Activated naive CD4-positive, alpha-beta T cell treated with anti-CD3 and anti-CD28 coated beads, Interleukin-2, amount 50 U/mL, for 16 hours (primary cell): ENCODE measurements around the gene PTPRK.

Experiments used
- DNase-seq: peaks from one replicate; pipeline ENCODE4 v3.0.0-alpha.2; 2020

Gene PTPRK

GRCh38 chr6:128057946-128058345 lies 462.5 kb downstream of the PTPRK start:
- DNase-seq = no peak

- no peak for DNase-seq
Observed at GRCh38 chr6:128057541-128057940, 462.9 kb downstream of the PTPRK start.

- DNase-seq = no peak
Observed at GRCh38 chr6:128053109-128053508, 467.3 kb downstream of the PTPRK start.

- DNase-seq = no peak
Observed at GRCh38 chr6:128047989-128048388, 472.4 kb downstream of the PTPRK start.

- no peak for DNase-seq
Observed at GRCh38 chr6:128046033-128046432, 474.4 kb downstream of the PTPRK start.

GRCh38 chr6:128039543-128039942 lies 480.9 kb downstream of the PTPRK start:
- no peak for DNase-seq

- no peak for DNase-seq
Observed at GRCh38 chr6:128036808-128037570, 483.4 kb downstream of the PTPRK start.

GRCh38 chr6:128033156-128033555 lies 487.2 kb downstream of the PTPRK start:
- no peak for DNase-seq

GRCh38 chr6:128032042-128032441 lies 488.4 kb downstream of the PTPRK start:
- DNase-seq = no peak

GRCh38 chr6:128029826-128030225 lies 490.6 kb downstream of the PTPRK start:
- no peak for DNase-seq

GRCh38 chr6:128028183-128028582 lies 492.2 kb downstream of the PTPRK start:
- no peak for DNase-seq

- no peak for DNase-seq
Observed at GRCh38 chr6:128025478-128025877, 494.9 kb downstream of the PTPRK start.

- no peak for DNase-seq
Observed at GRCh38 chr6:128024969-128025368, 495.4 kb downstream of the PTPRK start.

- DNase-seq = no peak
Observed at GRCh38 chr6:128024046-128024445, 496.4 kb downstream of the PTPRK start.

GRCh38 chr6:128018821-128019220 lies 501.6 kb downstream of the PTPRK start:
- no peak for DNase-seq

GRCh38 chr6:128017288-128017687 lies 503.1 kb downstream of the PTPRK start:
- DNase-seq = no peak

- no peak for DNase-seq
Observed at GRCh38 chr6:128007658-128008057, 512.7 kb downstream of the PTPRK start.

- no peak for DNase-seq
Observed at GRCh38 chr6:128005009-128005408, 515.4 kb downstream of the PTPRK start.

GRCh38 chr6:128000363-128000762 lies 520.0 kb downstream of the PTPRK start:
- DNase-seq = no peak

GRCh38 chr6:127998985-127999384 lies 521.4 kb downstream of the PTPRK start:
- no peak for DNase-seq

- no peak for DNase-seq
Observed at GRCh38 chr6:127997496-127998164, 522.8 kb downstream of the PTPRK start.

- no peak for DNase-seq
Observed at GRCh38 chr6:127996925-127997324, 523.5 kb downstream of the PTPRK start.

- DNase-seq = no peak
Observed at GRCh38 chr6:127992144-127992543, 528.3 kb downstream of the PTPRK start.

GRCh38 chr6:127990074-127990473 lies 530.3 kb downstream of the PTPRK start:
- DNase-seq = no peak

- no peak for DNase-seq
Observed at GRCh38 chr6:127980996-127981395, 539.4 kb downstream of the PTPRK start.
